HepG2 (cell line): ENCODE results near the gene AUH. TPM values are rescaled to one million over a fixed set of nuclear protein-coding genes. Genes with fewer than 3 reads are reported as not detected.

Experiments used
- ADNP ChIP-seq: sonication (generic); formaldehyde crosslinking; IDR thresholded peaks from 2 replicates; pipeline ENCODE4 v1.4.0; 2020; ENCODE audit warnings: missing genetic modification reagents
- CBX2 ChIP-seq, 2 experiments: fragments of 200-600 bp in 1 of 2; sonication (generic); formaldehyde crosslinking in 1 of 2; IDR thresholded peaks; 2 replicates each; pipeline versions ENCODE4 v1.7.0 to v1.8.1; 2018 to 2022; ENCODE audit warnings: low read depth in 2 of 2, low read length in 1 of 2, mild to moderate bottlenecking in 1 of 2, missing genetic modification reagents in 1 of 2
- DR1 ChIP-seq: sonication (generic); formaldehyde crosslinking; IDR thresholded peaks from 2 replicates; pipeline ENCODE4 v1.8.0; 2021; ENCODE audit warnings: mild to moderate bottlenecking, missing genetic modification reagents, inconsistent platforms
- HES4 ChIP-seq: sonication (generic); formaldehyde crosslinking; IDR thresholded peaks from 2 replicates; pipeline ENCODE4 v1.9.0; 2021; ENCODE audit warnings: mild to moderate bottlenecking, missing genetic modification reagents, borderline replicate concordance
- HNF1A ChIP-seq, 2 experiments: sonication (generic) in 1 of 2; formaldehyde crosslinking in 1 of 2; IDR thresholded peaks; 2 replicates each; pipeline versions ENCODE4 v1.4.0 to v1.6.1; 2016 to 2020; ENCODE audit warnings: borderline replicate concordance in 1 of 2, low read depth in 1 of 2, mild to moderate bottlenecking in 1 of 2, missing genetic modification reagents in 1 of 2
- HNRNPK ChIP-seq: fragments of 200-400 bp; formaldehyde crosslinking; IDR thresholded peaks from 2 replicates; pipeline ENCODE4 v1.6.1; 2018; ENCODE audit warnings: low read length, low read depth, moderate library complexity, mild to moderate bottlenecking; ENCODE audit not compliant: poor library complexity, severe bottlenecking
- HNRNPL ChIP-seq: fragments of 200-400 bp; formaldehyde crosslinking; IDR thresholded peaks from 2 replicates; pipeline ENCODE4 v1.6.1; 2017; ENCODE audit warnings: mild to moderate bottlenecking, low read depth, low read length
- MTF2 ChIP-seq: sonication (generic); formaldehyde crosslinking; IDR thresholded peaks from 2 replicates; pipeline ENCODE4 v1.5.0; 2020; ENCODE audit warnings: missing genetic modification reagents, borderline replicate concordance
- NAIF1 ChIP-seq: sonication (generic); formaldehyde crosslinking; IDR thresholded peaks from 2 replicates; pipeline ENCODE4 v1.5.0; 2020; ENCODE audit warnings: mild to moderate bottlenecking, missing genetic modification reagents, borderline replicate concordance
- PATZ1 ChIP-seq: sonication (generic); formaldehyde crosslinking; IDR thresholded peaks from 2 replicates; pipeline ENCODE4 v1.4.0; 2020; ENCODE audit warnings: missing genetic modification reagents
- RNF219 ChIP-seq: sonication (generic); formaldehyde crosslinking; IDR thresholded peaks from 2 replicates; pipeline ENCODE4 v1.5.0; 2020; ENCODE audit warnings: mild to moderate bottlenecking, missing genetic modification reagents
- SKIL ChIP-seq: sonication (generic); formaldehyde crosslinking; IDR thresholded peaks from 2 replicates; pipeline ENCODE4 v1.8.0; 2022; ENCODE audit warnings: missing genetic modification reagents, mild to moderate bottlenecking, moderate library complexity, borderline replicate concordance
- SNAPC2 ChIP-seq: sonication (generic); formaldehyde crosslinking; IDR thresholded peaks from 2 replicates; pipeline ENCODE4 v1.8.1; 2022; ENCODE audit warnings: mild to moderate bottlenecking, missing genetic modification reagents
- ZBTB8A ChIP-seq: sonication (generic); formaldehyde crosslinking; IDR thresholded peaks from 2 replicates; pipeline ENCODE4 v1.4.0; 2020; ENCODE audit warnings: mild to moderate bottlenecking, low read depth, missing genetic modification reagents, borderline replicate concordance
- ZFX ChIP-seq: sonication (generic); formaldehyde crosslinking; IDR thresholded peaks from 2 replicates; pipeline ENCODE4 v1.4.0; 2020; ENCODE audit warnings: mild to moderate bottlenecking, low read depth, missing genetic modification reagents, moderate library complexity
- ZNF552 ChIP-seq: sonication (generic); formaldehyde crosslinking; IDR thresholded peaks from 2 replicates; pipeline ENCODE4 v1.9.0; 2022; ENCODE audit warnings: missing genetic modification reagents, mild to moderate bottlenecking, borderline replicate concordance
- polyA plus RNA-seq, 8 experiments: library from polyadenylated mRNA; depleted of rRNA in 3 of 8; stranded (reverse) in 7 of 8; unstranded in 1 of 8; fragments of >200 nt; fragmentation: Illumina TruSeq in 4 of 8; extraction: Trizol in 4 of 8; gene quantifications; 2 replicates each; pipeline versions ENCODE4 v1.2.1 to v1.2.3, GENCODE V29; 2011 to 2016; ENCODE audit warnings: low read depth in 4 of 8, missing spikeins in 1 of 8, mixed read lengths in 1 of 8; ENCODE audit not compliant: insufficient read depth in 1 of 8
- total RNA-seq, 5 experiments: library from RNA; depleted of rRNA; stranded (reverse); fragments of >200 nt; fragmentation: Illumina TruSeq; extraction: Trizol; gene quantifications; 2 replicates each; pipeline ENCODE4 v1.2.3, GENCODE V29; 2016; ENCODE audit warnings: low read depth in 1 of 5

AUH gene
- total and polyA plus RNA-seq, 2 of the 13 experiments (the other 11 are each of a cell fraction or from before 2014, with no cell fraction given) = 25.8 to 31.9 TPM

- no peak for TF ChIP-seq MTF2
- TF ChIP-seq ZBTB8A (CRISPR knock-in tag) = no peak
- TF ChIP-seq ZFX (CRISPR knock-in tag) = peak; percentile 42; the same call in 1 of the 2 replicates
- no peak for TF ChIP-seq HNRNPK
- peak; percentile 86 for TF ChIP-seq SKIL (CRISPR knock-in tag)
- TF ChIP-seq RNF219 (CRISPR knock-in tag) = peak; percentile 92
- TF ChIP-seq NAIF1 (CRISPR knock-in tag) = peak; percentile 71; the same call in 1 of the 2 replicates
- TF ChIP-seq HNF1A (IDR thresholded peaks at IDR 0.05; ENCODE audit: low read depth) = peak; percentile 52; the same call in 1 of the 2 replicates
- peak; percentile 97 for TF ChIP-seq HNF1A (CRISPR knock-in tag; IDR thresholded peaks at IDR 0.05; ENCODE audit: borderline replicate concordance)
- peak; percentile 94; the same call in 1 of the 2 replicates for TF ChIP-seq SNAPC2
- TF ChIP-seq CBX2 (IDR thresholded peaks at IDR 0.05; ENCODE audit: low read depth, low read length) = no peak
- TF ChIP-seq CBX2 (CRISPR knock-in tag; IDR thresholded peaks at IDR 0.05; ENCODE audit: low read depth) = no peak
- TF ChIP-seq DR1 (CRISPR knock-in tag) = peak; percentile 92
- peak; percentile 89; the same call in 1 of the 2 replicates for TF ChIP-seq ZNF552 (CRISPR knock-in tag)
- peak; percentile 74; the same call in 1 of the 2 replicates for TF ChIP-seq HES4 (CRISPR knock-in tag)
- TF ChIP-seq PATZ1 = peak; percentile 93
- TF ChIP-seq ADNP = 0 out of 2 replicates have a peak, but pooled peaks have one; percentile 34
- TF ChIP-seq HNRNPL = peak; percentile 74; the same call in 1 of the 2 replicates
Observed at GRCh38 chr9:91193658-91194391, 167.9 kb downstream of the AUH start (continued).
